EH (cell line): ENCODE measurements around the gene SCN8A.

ENCODE experiments used
- DNase-seq: peaks from one replicate; pipeline ENCODE4 v3.0.0-alpha.2; 2015; ENCODE audit warnings: low read depth

Gene SCN8A

GRCh38 chr12:51834411-51834810, 243.4 kb downstream of the SCN8A start:
- DNase-seq = no peak

- peak; percentile 23 for DNase-seq
Measured at GRCh38 chr12:51836041-51836826, 245.2 kb downstream of the SCN8A start.

- DNase-seq = no peak
Measured at GRCh38 chr12:51836827-51837173, 245.8 kb downstream of the SCN8A start.

DNA sequence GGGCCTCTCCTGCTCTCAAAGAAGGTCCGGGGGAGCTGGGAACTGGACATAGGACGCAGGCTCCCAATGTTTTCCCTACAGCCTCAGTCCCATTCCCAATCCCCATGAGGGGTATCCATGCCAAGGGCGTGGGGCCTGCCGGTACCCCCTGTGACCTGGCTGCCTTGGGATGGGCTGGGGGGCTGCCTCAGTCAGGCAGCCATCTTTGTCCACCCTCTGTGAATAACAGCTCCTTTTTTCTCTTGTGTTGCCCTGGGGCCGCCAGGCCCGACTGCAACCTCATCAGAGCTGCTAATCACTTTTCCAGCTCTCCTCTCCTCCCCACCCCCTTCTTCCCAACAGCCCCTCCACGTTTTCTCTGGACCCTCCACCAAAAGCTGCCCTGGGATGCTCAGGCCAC, 246.3 kb downstream of the SCN8A start:
- no peak for DNase-seq

DNA sequence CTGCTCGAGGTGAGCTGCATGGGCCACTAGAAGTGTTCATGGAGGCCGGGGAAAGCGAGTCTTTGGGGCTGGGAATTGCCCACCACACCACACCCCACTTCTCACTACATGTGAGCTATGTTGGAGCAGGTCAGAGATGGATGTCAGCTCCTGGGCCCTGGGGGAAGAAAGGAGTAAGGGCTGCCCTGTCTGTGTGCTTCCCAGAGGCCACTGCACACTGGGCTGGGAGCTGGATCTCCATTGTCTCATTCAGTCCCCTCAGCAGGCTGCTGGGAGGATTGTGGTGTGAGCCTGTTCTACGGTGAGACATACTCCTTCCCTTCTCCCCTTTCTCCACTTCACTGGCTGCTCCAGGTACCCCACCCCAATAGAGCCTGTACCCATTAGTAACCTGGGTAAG, 247.0 kb downstream of the SCN8A start:
- DNase-seq = no peak

DNA sequence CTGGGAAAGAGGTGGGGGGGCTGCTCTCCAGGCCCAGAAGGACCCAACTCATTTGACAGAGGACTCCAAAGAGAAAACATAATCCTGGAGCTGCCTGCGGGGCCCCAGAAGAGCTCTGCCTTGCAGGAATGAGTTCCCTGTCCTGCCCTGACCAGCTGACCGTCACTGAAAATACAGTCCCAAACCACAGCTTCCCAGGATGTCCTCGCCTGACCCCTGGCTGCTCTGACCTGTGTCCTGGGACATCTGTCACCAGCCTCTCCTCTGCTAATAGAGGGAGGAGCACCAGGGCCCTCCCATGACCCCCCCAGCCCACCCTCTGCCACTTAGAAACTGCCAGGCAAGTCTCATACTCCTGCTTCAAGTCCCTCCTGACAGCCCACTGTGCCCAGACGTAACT, 247.7 kb downstream of the SCN8A start:
- no peak for DNase-seq

DNA sequence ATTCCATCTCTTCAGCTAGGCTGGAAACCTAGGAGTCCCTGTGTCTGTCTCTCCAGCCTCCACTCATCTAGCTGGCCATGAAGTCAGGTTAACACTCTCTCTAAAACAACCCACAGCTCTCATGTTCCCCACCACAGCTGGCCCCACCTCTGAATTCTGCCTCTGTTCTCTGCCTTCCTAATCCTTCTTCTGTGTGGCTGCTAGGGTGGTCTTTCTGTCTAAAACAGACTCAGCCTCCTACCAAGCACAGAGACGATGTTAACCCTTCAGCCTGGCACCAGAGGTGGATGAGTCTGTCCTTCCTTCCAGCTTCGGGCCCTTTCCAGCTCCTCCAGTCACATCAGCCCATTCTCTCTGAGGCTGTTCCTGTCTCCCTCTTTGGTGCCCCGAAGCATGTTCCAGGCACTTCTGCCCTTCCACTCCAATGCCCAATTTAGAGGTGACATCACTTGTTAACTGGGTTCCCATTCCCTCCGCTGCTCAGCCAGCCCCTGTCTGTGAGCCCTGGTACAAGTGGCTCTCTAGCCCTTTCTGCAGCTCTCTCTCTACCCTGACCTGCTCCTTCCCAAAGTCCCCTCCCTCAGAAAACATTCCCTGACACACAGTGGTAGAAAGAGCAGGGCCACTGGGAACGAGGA, 248.4 kb downstream of the SCN8A start:
- DNase-seq = no peak

GRCh38 chr12:51840966-51841365, 249.9 kb downstream of the SCN8A start:
- DNase-seq = no peak

- no peak for DNase-seq
Measured at GRCh38 chr12:51841727-51842126, 250.7 kb downstream of the SCN8A start.

DNA sequence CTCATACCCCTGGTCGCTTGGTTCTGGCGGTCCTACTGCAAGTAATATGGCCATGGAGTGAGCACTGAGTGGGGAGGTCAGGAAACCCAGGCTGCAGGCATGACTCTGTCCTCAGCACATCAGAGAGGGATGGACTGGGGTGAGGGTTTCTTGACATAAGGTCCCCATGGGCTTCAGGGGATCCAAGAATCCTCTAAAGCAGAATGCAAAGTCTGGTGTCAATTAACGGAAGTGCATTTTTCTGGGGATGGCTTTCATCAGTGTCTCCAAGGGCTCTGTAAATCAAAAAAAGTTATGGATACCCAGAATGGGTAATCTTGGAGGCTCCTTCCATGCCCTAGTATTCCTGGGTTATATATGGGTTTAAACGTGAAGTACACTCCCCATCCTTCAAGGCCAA, 253.8 kb downstream of the SCN8A start:
- no peak for DNase-seq

DNA sequence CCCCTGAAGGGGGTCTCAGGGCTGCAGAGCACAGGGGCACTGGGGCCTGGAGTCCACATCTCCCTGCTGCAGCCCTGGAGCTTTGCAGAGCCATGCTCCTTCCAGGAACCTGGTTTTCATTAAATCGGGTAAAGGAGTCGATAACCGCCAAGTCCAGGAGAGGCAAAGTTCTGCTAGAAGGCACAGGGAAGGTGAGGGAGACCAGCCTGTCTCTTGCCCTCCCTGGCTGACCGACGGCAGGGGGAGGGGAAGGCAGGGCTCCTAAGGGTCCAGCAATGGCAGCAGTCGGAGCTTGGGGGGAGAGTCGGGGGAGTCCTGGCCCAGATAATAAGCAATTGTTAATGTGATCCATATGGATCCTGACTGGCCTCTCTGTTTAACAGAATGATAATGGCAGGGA, 254.4 kb downstream of the SCN8A start:
- no peak for DNase-seq

DNA sequence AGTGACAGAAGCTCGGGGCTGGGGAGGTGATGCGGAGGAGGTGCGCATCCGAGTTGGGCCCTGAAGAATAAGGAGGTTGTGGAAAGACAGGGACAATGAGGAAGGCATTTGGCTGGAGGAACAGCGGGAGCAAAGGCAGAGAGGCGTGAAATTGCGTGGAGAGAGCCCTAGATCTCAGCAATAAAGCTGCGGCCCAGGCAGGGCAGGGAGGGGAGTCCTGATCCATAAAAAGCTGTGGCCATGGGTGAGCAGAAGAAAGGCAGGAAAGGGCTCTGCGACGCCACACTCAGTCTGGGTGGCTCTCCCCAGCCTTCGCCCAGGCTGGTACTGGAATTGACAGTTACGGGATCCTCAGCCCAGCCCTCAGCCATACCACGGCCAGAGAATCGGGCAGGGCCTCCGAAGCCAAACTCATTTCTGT, 255.2 kb downstream of the SCN8A start:
- DNase-seq = no peak

- DNase-seq = peak; percentile 48
Measured at GRCh38 chr12:51846911-51847642, 256.0 kb downstream of the SCN8A start.

GRCh38 chr12:51847643-51848325, 256.8 kb downstream of the SCN8A start:
- peak; percentile 22 for DNase-seq

GRCh38 chr12:51848326-51848727, 257.3 kb downstream of the SCN8A start, which contains the start of gene FIGNL2:
TSS of gene FIGNL2 (minus strand) at chr12:51848718. CDS start at chr12:51822413, 26,305 bp downstream.
- no peak for DNase-seq

- no peak for DNase-seq
Measured at GRCh38 chr12:51848841-51849735, 258.1 kb downstream of the SCN8A start.

DNA sequence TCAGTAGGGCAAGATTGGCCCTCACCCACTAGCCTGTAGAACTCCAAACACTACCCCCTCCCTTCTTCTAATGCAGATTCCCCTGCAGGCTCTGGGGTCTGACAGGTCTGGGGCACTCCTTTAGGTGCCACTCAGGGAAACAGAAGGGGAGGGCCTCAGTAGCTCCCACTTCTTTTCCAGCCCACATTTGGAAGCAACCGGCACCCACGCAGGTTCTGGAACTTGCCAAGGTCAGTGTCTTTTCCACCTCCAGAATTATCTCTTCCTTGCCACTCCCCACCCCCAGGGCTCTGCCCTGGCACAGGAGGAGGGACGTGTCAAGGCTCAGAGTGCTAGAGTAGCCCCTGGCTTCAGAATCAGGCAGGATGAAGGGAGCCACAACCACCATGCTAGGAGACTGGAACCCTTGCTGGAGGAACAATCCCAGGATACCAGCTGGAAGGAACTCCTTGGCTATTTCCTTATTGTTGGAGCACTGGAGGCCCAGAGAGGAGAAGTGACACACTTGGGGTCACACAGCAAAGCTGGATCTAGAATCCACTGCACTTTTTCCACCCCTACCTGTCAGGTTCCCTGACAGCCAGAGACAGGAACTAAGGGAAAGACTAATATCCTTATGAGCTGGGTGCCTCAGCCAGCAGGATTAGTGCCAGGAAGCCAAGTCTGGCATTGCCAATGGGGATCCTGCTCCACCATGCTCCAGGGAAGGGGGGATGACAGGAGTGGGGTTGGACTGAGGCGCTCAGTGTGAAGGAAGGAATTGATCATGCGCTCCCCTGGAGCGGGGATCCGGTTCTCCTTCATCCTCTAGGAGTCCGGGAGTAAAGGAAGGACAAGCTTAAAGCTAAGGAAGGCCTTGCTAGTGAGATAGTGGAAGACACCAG, 259.3 kb downstream of the SCN8A start:
- DNase-seq = no peak

- DNase-seq = no peak
Measured at GRCh38 chr12:51850965-51851299, 259.9 kb downstream of the SCN8A start.

GRCh38 chr12:51851413-51852124, 260.5 kb downstream of the SCN8A start:
- DNase-seq = no peak
